HG03558 (cell line): Measurements from ENCODE around the gene TRIP13.
A peak's percentile ranks its signal among the peaks of the same experiment; 100 is the strongest.
"Not testable (repeated sequence)": the region's sequence is repeated elsewhere in the genome, so short reads cannot be mapped to it uniquely, and the experiment has no call there.

Experiments used
- ATAC-seq: cut with Tn5 transposase; IDR thresholded peaks from one replicate; pipeline ENCODE4 v1.9.1; 2021; ENCODE audit warnings: moderate number of reproducible peaks; ENCODE audit not compliant: unreplicated experiment; ENCODE audit errors: extremely low read depth

TRIP13 gene, protein sequence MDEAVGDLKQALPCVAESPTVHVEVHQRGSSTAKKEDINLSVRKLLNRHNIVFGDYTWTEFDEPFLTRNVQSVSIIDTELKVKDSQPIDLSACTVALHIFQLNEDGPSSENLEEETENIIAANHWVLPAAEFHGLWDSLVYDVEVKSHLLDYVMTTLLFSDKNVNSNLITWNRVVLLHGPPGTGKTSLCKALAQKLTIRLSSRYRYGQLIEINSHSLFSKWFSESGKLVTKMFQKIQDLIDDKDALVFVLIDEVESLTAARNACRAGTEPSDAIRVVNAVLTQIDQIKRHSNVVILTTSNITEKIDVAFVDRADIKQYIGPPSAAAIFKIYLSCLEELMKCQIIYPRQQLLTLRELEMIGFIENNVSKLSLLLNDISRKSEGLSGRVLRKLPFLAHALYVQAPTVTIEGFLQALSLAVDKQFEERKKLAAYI

DNA sequence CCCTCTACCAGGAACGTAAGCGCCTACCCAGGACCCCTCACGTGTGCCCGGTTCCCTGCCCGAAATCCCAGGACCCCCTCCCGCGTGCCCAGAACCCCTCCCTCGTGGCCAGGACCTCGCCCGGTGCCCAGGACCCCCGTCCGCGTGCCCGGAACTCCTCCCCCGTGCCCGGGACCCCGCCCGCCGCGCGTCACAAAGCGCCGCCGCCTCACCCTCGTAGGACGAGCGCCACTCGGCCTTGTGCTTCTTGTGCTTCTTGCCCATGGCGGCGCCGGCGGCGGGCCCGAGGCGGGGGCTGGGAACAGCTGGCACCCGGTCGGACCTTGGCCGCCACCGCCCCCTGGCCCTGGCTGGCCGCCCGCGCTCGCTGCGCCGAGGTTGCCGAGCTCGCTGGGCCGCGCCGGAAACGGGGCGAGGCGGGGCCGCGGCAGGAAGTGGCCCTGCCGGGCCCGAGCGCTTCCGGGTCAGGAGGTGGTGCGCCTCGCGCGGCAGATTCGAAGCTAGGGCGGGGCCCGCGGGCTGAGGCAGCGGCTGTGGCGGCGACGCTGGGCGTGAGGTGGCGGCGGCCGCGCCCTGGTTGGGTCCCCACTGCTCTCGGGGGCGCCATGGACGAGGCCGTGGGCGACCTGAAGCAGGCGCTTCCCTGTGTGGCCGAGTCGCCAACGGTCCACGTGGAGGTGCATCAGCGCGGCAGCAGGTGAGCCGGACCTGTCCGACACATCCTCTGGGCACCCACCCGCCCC lies at the start of gene TRIP13, which contains the start of gene BRD9:
TRIP13 (plus strand) TSS at position 491 of the 743 bp plus-strand sequence; CDS start at position 606, 115 bp downstream.
BRD9 (minus strand) TSS at position 408 of the 743 bp plus-strand sequence; CDS start at position 264, 144 bp downstream.
- peak; percentile 88 for ATAC-seq

DNA sequence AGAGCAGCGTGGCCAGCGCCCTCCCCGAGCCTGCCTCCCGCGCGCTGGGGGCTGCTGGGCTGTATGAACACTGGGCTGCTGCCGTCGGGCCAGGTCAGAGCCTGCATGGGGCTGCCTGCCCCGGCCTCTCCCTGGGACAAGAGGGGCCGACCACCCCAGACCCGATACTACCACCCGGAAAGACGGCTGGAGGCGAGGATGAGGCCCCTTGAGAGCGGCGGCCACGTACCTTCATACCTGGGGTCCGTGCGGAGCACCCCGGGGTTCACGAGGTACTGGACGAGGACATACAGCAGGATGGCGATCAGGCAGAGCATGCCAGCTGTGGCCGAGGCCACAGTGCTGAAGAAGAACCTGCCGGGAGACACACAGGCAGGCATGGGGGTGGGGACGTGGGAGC lies 49.3 kb upstream of the TRIP13 start:
- ATAC-seq: not testable (repeated sequence)

DNA sequence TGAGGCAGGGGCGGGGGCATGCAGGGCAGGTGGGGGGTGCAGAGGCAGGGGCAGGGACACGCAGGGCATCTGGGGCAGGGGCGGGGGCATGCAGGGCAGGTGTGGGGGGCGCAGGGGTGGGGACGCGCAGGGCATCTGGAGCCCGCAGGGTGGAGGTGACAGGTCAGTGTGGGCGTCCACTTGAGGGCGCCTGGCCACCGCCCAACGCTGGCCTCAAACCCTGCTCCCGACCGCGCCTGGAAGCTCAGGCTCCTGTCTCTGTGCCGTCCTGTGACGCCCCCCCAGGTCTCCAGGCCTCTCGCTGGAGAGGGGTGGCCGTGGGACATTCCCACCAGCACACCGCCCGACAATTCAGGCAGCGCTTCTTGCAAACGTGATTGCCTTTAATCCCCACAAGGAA lies 48.8 kb upstream of the TRIP13 start:
- ATAC-seq: not testable (repeated sequence)

DNA sequence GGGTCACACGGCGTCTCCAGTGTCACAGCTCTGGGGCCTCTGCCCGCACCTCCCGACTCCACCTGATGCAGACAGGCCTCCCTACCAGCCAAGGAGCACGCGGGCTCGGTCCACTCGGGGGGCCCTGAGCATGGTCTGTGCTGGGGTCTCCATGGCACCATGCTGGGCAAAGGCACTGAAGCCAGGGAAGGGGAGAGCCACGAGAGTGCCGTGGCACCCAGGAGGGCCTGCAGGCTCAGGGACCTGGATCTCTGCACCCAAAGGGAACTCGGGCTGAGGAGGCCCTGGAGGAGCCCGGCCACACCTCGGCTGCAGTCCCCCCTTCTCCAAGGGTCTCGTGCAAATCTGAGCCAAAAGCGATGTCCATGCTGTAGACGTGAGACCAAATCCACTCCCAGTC lies 48.3 kb upstream of the TRIP13 start:
- ATAC-seq: not testable (repeated sequence)

DNA sequence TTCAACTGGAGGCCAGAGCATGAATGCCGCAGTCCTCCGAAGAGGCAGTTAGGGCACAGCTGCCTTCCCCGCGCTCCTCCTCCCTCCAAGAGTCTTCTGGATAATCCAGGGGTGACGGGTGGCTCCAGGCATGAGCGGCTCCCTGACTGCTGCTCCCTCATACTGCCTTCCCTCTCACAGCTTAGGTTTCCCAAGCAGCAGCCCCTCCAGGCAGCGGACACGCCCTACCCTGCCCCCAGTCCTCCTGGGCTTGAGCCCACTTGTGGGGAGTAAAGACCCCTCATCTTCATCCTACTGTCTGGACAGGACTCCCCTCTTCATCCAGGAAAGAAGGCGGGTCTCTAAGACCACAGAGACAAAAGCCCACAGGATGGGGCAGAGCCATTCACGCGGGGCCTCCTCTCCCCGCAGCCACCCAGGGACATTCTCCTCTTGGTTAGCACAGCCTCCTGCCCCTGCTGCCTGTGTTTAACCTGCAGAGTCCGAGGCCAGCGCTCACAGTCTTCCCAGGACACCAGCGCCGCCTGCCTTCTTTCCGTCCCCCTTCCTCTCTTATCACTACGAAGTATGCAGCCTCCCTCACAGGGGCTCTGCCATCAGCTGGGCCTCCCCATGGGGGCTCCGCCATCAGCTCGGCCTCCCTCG lies 47.5 kb upstream of the TRIP13 start:
- not testable (repeated sequence) for ATAC-seq

DNA sequence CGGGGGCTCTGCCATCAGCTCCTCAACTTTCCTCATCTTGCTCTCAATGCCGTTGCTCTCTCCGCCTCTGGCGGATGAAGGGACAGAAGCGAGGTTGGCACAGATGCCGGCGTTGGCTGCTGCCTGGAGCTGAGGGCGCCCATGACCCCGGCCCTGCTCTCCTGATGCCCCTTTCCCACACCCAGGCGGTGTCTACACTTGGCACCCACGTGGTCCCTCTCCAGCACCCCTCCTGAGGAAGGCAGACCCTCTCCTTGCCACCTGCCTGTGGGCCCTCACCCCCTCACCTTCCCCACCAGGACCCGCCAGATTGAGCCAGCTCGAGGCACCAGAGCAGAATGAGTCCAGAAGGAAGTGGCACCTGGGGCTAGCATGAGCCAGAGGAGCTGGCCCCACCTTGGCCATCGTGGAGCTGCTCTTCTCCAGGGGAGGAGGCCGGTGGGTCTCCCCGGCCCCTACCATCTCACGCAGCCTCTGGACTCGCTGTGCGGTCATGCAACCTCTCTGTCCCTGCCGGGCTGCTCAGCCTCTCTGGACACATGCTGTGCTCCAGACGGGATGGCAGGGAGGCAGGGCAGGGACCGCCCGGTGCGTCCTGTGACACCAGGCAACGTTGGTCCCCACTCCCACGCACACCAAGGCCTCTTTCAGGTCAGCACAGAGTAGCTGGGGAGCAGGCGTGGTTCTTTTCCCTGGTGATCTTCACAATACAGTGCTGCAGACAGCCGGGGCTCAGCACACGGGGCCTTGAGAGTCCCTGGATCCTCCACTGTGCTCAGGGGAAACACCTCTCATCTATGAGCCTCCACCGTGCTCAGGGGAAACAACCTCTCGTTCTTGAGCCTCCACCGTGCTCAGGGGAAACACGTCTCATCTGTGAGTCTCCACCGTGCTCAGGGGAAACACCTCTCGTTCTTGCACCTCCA lies 46.7 kb upstream of the TRIP13 start:
- ATAC-seq: not testable (repeated sequence)

DNA sequence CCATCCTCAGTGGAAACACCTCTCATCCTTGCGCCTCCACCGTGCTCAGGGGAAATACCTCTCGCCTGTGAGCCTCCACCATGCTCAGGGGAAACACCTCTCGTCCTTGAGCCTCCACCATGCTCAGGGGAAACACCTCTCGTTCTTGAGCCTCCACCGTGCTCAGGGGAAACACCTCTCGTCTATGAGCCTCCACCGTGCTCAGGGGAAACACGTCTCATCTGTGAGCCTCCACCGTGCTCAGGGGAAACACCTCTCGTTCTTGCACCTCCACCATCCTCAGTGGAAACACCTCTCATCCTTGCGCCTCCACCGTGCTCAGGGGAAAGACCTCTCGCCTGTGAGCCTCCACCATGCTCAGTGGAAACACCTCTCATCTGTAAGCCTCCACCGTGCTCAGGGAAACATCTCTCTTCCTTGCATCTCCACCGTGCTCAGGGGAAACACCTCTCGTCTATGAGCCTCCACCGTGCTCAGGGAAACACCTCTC lies 46.0 kb upstream of the TRIP13 start:
- ATAC-seq: not testable (repeated sequence)

DNA sequence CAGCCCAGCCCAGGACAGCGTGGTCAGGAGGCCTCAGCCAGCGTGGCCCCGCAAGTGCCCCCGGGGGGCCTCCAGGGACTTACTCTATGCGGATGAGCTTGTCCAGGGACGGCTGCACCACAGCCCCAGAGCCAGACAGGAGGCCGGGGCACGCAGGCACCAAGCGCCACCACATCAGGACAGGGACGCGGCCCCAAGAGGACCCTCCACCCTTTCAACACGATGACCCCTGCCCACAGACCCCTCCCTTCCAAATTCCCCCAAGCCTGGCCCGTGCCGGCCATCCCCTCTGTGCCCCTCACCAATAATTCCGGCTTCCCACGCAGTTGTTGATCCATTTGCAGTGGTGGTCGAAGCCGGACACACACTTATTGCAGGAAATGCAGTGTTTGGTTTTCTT lies 45.5 kb upstream of the TRIP13 start:
- ATAC-seq: not testable (repeated sequence)

DNA sequence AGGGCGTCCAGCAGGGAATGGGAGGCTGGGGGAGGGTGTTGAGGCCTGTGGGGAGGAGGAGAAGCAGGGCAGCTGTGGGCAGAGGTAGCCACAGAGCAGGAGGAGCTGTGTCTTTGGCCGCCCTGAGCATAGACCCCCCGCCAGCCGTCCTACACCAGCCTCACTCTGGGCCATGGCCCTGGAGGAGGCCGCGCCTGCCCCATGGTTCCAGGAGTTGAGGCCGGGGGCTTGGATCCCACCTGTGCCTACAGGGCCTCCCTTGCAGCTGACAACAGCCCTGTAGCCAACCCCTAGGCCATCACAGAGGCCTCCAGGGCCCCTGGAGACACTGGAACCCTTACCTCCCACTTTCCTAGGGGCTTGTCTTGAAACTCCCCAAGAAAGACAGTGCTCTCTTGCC lies 44.9 kb upstream of the TRIP13 start:
- ATAC-seq: not testable (repeated sequence)

DNA sequence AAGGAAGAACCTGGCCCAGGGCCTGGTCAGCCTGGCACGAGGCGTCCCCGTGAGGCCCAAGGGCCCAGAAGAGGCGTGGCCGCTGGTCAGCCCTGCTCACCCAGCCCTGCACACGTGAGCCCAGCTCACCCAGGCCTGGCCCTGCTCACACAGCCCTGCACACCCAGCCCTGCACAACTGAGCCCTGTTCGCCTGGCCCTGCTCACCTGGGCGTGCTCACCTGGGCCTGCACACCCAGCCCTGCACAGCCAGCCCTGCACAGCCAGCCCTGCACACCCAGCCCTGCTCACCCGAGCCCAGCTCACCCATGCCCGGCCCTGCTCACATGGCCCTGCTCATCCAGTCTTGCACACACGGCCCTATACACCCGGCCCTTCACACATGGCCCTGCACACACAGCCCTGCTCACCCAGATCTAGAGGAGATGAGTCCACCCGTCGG lies 44.0 kb upstream of the TRIP13 start:
- no peak for ATAC-seq

DNA sequence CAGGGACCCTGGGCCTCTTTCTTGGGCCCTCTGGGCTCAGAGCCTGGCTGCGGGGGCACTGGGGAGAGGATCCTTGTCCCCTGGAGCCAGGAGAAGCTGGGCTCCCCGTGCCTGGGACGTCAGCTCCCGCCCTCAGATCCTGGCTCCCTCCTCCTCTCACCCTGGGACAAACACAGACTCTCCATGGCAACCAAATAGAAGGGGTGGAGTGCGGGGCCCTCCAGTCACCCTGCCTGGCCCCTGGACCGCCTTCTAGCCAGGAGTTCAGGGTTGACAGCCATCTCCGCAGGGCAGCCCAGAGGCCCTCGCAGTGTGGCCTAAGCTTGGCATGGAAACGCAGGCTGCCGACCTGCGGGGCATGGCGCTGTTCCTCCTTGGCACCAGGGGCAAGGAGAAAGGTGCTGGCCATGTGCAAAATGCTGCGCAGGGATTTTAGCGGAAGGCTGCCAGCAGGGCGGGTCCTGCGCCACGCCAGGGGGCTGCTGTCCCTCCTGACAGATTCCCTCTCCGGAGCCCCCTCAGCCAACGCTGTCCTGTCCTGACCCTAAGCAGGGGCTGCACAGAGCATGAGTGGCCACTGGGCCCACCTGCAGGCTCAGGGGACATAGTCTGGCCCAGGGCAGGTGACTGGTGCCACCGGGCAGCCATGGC lies 42.9 kb upstream of the TRIP13 start:
- ATAC-seq: no peak

DNA sequence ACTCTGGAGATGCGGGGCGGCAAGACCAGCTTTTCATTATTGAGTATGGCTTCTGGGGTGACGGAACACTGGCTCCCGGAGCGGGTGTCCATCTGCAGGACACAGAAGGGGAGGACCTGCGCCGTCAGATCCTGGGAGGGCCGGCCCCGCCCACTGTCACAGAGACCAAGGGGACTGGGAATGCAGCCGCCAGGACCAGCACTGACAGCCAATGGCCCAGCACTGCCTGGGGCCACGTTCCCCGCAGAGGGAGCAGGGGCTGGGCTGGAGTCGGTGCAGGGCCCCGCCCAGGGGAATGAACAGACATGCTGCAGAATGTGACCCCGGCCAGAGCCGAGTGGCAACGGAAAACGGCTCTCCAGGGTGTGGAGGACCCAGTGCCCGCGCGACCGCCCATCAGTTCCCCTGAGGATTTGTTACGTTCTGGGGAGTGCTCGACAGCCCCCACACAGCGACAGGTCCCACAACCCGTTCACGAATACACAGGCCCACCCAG lies 42.1 kb upstream of the TRIP13 start, which contains the start of gene ZDHHC11:
ZDHHC11 (minus strand) TSS at position 476 of the 496 bp plus-strand sequence; CDS start at position 92, 384 bp downstream.
- no peak for ATAC-seq

DNA sequence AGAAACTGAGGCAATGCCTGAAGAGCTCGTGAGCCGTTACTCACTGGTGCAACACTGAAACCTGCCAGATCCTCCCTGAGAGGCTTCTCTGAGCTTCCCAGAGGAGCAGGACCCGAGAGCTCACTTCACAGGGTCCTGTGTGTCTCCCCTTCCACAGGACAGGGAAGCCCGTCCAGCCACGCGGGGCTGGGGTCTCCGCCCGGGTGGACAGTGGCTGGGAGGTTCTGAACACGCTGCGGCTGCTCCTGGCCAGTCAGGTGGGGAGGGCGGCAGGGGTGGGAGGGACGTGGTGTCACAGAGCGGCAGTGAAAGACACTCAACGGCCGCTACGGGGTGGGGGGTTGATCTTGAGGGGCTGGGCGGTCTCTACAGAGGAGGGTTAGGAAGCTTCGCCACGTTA lies 41.6 kb upstream of the TRIP13 start:
- ATAC-seq: no peak

DNA sequence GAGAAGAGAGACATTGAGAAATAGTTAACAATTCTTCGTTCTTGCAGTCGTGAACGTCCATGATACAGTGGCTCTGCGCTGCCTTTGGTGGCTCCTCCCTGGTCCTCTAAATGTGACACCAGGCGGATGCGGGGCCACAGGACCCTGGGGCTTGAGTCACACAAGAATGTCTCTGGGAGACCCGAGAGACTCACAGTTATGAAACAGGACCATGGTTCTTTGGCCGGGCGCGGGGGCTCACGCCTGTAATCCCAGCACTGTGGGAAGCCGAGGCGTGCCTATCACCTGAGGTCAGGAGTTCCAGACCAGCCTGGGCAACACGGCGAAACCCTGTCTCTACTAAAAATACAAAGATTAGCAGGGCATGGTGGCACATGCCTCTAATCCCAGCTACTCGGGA lies 41.1 kb upstream of the TRIP13 start:
- no peak for ATAC-seq

DNA sequence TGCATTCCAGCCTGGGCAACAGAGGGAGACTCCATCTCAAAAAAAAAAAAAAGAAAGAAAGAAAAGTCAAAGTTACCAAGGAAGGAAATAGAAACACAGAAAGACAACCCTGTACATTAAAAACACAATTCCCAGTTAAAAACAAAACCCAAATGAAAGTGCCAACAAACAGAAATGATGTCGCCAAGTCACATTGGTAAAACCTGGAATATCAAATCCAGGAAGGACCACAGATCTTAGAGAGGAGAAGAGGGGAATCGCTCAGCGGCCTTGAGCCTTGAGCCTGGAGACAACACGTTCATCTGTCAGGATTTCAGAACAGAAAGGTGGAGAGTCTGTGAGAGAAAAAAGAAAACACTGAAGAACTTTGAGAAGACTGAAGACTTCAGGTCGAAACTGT lies 40.7 kb upstream of the TRIP13 start:
- ATAC-seq: no peak

DNA sequence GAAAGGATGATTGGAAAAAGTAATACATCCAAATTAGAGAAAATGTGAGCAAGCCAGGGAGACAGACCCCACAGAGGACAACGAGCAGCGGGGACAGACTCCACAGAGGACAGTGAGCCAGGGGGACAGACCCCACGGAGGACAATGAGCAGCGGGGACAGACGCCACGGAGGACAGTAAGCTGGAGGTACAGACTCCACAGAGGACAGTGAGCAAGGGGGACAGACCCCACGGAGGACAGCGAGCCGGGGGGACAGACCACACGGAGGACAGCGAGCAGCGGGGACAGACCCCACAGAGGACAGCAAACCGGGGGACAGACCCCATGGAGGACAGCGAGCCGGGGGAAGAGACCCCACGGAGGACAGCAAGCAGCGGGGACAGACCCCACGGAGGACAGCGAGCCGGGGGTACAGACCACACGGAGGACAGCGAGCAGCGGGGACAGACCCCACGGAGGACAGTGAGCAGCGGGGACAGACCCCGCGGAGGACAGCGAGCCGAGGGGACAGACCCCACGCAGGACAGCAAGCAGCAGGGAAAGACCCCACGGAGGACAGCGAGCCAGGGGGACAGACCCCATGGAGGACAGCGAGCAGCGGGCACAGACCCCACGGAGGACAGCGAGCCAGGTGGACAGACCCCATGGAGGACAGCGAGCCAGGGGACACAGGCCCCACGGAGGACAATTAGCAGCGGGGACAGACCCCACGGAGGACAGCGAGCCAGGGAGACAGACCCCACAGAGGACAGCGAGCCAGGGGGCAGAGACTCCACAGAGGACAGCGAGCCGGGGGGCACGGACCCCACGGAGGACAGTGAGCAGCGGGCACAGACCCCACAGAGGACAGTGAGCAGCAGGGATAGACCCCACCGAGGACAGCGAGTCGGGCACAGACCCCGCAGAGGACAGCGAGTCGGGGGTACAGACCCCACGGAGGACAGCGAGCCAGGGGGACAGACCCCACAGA lies 40.0 kb upstream of the TRIP13 start:
- ATAC-seq: no peak

DNA sequence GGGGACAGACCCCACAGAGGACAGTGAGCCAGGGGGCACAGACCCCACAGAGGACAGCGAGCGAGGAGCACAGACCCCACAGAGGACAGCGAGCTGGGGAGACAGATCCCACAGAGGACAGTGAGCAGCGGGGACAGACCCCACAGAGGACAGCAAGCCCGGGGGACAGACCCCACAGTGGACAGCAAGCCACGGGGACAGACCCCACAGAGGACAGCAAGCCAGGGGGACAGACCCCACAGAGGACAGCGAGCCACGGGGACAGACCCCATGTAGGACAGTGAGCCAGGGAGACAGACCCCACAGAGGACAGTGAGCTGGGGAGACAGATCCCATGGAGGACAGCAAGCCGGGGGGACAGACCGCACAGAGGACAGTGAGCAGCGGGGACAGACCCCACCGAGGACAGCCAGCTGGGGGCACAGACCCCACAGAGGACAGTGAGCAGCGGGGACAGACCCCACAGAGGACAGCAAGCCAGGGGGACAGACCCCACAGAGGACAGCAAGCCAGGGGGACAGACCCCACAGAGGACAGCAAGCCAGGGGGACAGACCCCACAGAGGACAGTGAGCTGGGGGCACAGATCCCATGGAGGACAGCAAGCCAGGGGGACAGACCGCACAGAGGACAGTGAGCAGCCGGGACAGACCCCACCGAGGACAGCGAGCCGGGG lies 39.1 kb upstream of the TRIP13 start:
- ATAC-seq: not testable (repeated sequence)
